Subcutaneous preadipocyte (primary cell): ENCODE results near the gene SMIM10L1. TPM values are rescaled to one million over a fixed set of nuclear protein-coding genes. Genes with fewer than 3 reads are reported as not detected.

Experiments
- total RNA-seq: library from RNA; depleted of rRNA; stranded (reverse); fragments of >200 nt; gene quantifications from 2 replicates; pipeline ENCODE4 v1.2.3, GENCODE V29; 2012

Gene SMIM10L1
- 4.0 and 5.7 TPM in 2 replicates for total RNA-seq

GRCh38 chr12:11171145-11171968, at the start of gene SMIM10L1:
SMIM10L1 (plus strand) TSS chr12:11171194; CDS start chr12:11171357, 163 bp downstream.

GRCh38 chr12:11134305-11134704, 36.7 kb upstream of the SMIM10L1 start, which contains the start of gene TAS2R30:
TAS2R30 (minus strand) TSS chr12:11134644; CDS start chr12:11134244, 400 bp downstream.

GRCh38 chr12:11186837-11187236, 15.8 kb downstream of the SMIM10L1 start, which contains the start of gene TAS2R42:
TAS2R42 (minus strand) TSS chr12:11186937; CDS start chr12:11186937, 0 bp downstream.

Other genes with a start within 250 kb of the SMIM10L1 start
- gene PRH2, start 242.0 kb upstream of the SMIM10L1 start, total RNA-seq = not detected in 2 replicates
- 3.7 and 4.1 TPM in 2 replicates for gene TAS2R14, start 231.9 kb upstream of the SMIM10L1 start, total RNA-seq
- 2.6 and 3.7 TPM in 2 replicates for gene TAS2R50, start 184.3 kb upstream of the SMIM10L1 start, total RNA-seq
- 2.6 and 4.3 TPM in 2 replicates for gene TAS2R20, start 172.9 kb upstream of the SMIM10L1 start, total RNA-seq
- 3.3 and 5.5 TPM in 2 replicates for gene TAS2R19, start 148.6 kb upstream of the SMIM10L1 start, total RNA-seq
- gene TAS2R31, start 139.8 kb upstream of the SMIM10L1 start, total RNA-seq = 4.8 and 6.8 TPM in 2 replicates
- 2.2 TPM in 2 replicates for gene TAS2R46, start 108.9 kb upstream of the SMIM10L1 start, total RNA-seq
- 1.1 and 3.9 TPM in 2 replicates for gene TAS2R43, start 78.9 kb upstream of the SMIM10L1 start, total RNA-seq
- 4.4 and 6.6 TPM in 2 replicates for gene TAS2R30, start 36.5 kb upstream of the SMIM10L1 start, total RNA-seq
- gene TAS2R42, start 15.7 kb downstream of the SMIM10L1 start, total RNA-seq = not detected in 2 replicates
- not detected in 2 replicates for gene PRB3, start 98.5 kb downstream of the SMIM10L1 start, total RNA-seq
- gene PRB4, start 139.2 kb downstream of the SMIM10L1 start, total RNA-seq = not detected in 2 replicates
- gene PRB2, start 224.4 kb downstream of the SMIM10L1 start, total RNA-seq = not detected in 2 replicates